B cell (primary cell): ENCODE measurements around the gene RSL1D1. TPM values are rescaled to one million over a fixed set of nuclear protein-coding genes. Genes with fewer than 3 reads are reported as not detected.

Experiments used
- ATAC-seq: fragments of 200-7000 bp; cut with Tn5 transposase; one replicate; pipeline ENCODE4 v1.10.0; 2021; ENCODE audit warnings: low read depth, mild to moderate bottlenecking, moderate number of reproducible peaks, moderate library complexity
- CTCF ChIA-PET: fragments of 350-600 bp; sonication (Branson Sonifier 250); formaldehyde crosslinking; loops from one replicate; lab custom pipeline; 2021; ENCODE audit warnings: antibody characterized with exemption, inconsistent platforms; lab: Charles Lee
- POLR2A ChIA-PET: fragments of 350-600 bp; sonication (Branson Sonifier 250); formaldehyde crosslinking; loops from one replicate; lab custom pipeline; 2021; ENCODE audit warnings: antibody characterized with exemption; lab: Charles Lee
- DNase-seq: peaks from one replicate; pipeline ENCODE4 v3.0.0; 2013
- H2AFZ ChIP-seq: 2 replicates; pipeline ENCODE4 v1.6.1; 2012; ENCODE audit warnings: mild to moderate bottlenecking, low read depth, low read length; ENCODE audit not compliant: insufficient read depth, poor library complexity, severe bottlenecking
- H3K27ac ChIP-seq, 2 donors: 1 replicate in 1 of 2; 2 replicates in 1 of 2; pipeline ENCODE4 v1.5.1; 2012 to 2013; ENCODE audit warnings: low read length in 2 of 2, mild to moderate bottlenecking in 2 of 2, moderate library complexity in 1 of 2
- H3K27me3 ChIP-seq, 4 experiments: fragments of 200-600 bp in 1 of 4; sonication (generic) in 1 of 4; replicated peaks in 1 of 4; 1 replicate in 2 of 4; 2 replicates in 2 of 4; pipeline versions ENCODE4 v1.6.1 to v1.7.0; 2013 to 2016; ENCODE audit warnings: low read length in 3 of 4, mild to moderate bottlenecking in 2 of 4, mixed read lengths in 1 of 4, moderate library complexity in 1 of 4; ENCODE audit not compliant: insufficient read depth in 4 of 4, control insufficient read depth in 3 of 4; ENCODE audit errors: control extremely low read depth in 1 of 4
- H3K36me3 ChIP-seq, 2 experiments: replicated peaks in 1 of 2; 1 replicate in 1 of 2; 2 replicates in 1 of 2; pipeline versions ENCODE4 v1.6.1 to v1.7.1; 2013; ENCODE audit warnings: low read length in 1 of 2; ENCODE audit not compliant: insufficient read depth in 2 of 2, control insufficient read depth in 1 of 2; ENCODE audit errors: control extremely low read depth in 1 of 2, extremely low read depth in 1 of 2
- H3K4me1 ChIP-seq, 2 donors: fragments of 200-600 bp in 1 of 2; sonication (generic) in 1 of 2; 1 replicate in 1 of 2; 2 replicates in 1 of 2; pipeline versions ENCODE4 v1.5.1 to v1.6.1; 2013 to 2017; ENCODE audit warnings: low read length in 2 of 2; ENCODE audit not compliant: control insufficient read depth in 2 of 2, insufficient read depth in 2 of 2
- H3K4me2 ChIP-seq: replicated peaks from 2 replicates; pipeline ENCODE3; 2012; ENCODE audit warnings: mild to moderate bottlenecking, low read depth, low read length; ENCODE audit not compliant: poor library complexity, severe bottlenecking
- H3K4me3 ChIP-seq, 5 experiments: fragments of 200-600 bp in 1 of 5; sonication (generic) in 1 of 5; 1 replicate in 3 of 5; 2 replicates in 2 of 5; pipeline versions ENCODE4 v1.5.1 to v1.7.0; 2011 to 2016; ENCODE audit warnings: low read length in 4 of 5, mild to moderate bottlenecking in 4 of 5, low read depth in 2 of 5, control low read depth in 1 of 5, moderate library complexity in 1 of 5; ENCODE audit not compliant: insufficient read depth in 1 of 5; ENCODE audit errors: control extremely low read depth in 1 of 5, extremely low read depth in 1 of 5
- H3K79me2 ChIP-seq: fragments of 200-600 bp; sonication (generic); one replicate; pipeline ENCODE4 v1.6.0; 2016; ENCODE audit warnings: low read length; ENCODE audit not compliant: control insufficient read depth, insufficient read depth
- H3K9ac ChIP-seq: fragments of 200-600 bp; sonication (generic); 2 replicates; pipeline ENCODE4 v1.6.1; 2017; ENCODE audit warnings: mild to moderate bottlenecking, low read length, moderate library complexity
- H3K9me3 ChIP-seq, 3 donors: one replicate each; pipeline versions ENCODE4 v1.6.1 to v1.7.1; 2013; ENCODE audit warnings: low read length in 2 of 3; ENCODE audit not compliant: control insufficient read depth in 2 of 3, insufficient read depth in 1 of 3; ENCODE audit errors: control extremely low read depth in 1 of 3
- H4K20me1 ChIP-seq: 2 replicates; pipeline ENCODE4 v1.6.0; 2012; ENCODE audit warnings: mild to moderate bottlenecking, low read length; ENCODE audit not compliant: insufficient read depth, control insufficient read depth, poor library complexity, severe bottlenecking
- H3K27ac Mint-ChIP-seq: one replicate; pipeline ENCODE4 v1.8.0; 2021; ENCODE audit warnings: mixed read lengths
- H3K27me3 Mint-ChIP-seq: one replicate; pipeline ENCODE4 v1.8.0; 2021; ENCODE audit warnings: mixed read lengths
- H3K4me1 Mint-ChIP-seq: one replicate; pipeline ENCODE4 v1.8.0; 2021; ENCODE audit warnings: mixed read lengths
- H3K4me3 Mint-ChIP-seq: one replicate; pipeline ENCODE4 v1.8.0; 2021; ENCODE audit warnings: mixed read lengths
- H3K9me3 Mint-ChIP-seq: one replicate; pipeline ENCODE4 v1.8.0; 2022; ENCODE audit warnings: mixed read lengths; ENCODE audit not compliant: insufficient read depth
- CTCF ChIP-seq: fragments of 200-600 bp; IDR thresholded peaks from one replicate; pipeline ENCODE4 v1.8.0; 2022; ENCODE audit warnings: antibody characterized with exemption, mild to moderate bottlenecking
- EZH2 ChIP-seq: IDR thresholded peaks from 2 replicates; pipeline ENCODE4 v1.6.1; 2012; ENCODE audit warnings: borderline replicate concordance, low read depth, mild to moderate bottlenecking, moderate library complexity, low read length; ENCODE audit not compliant: insufficient read depth, poor library complexity, severe bottlenecking
- WGBS: methylation state at CpG from one replicate; pipeline ENCODE4 v1.1.5; 2013; ENCODE audit warnings: missing lambda C conversion rate; ENCODE audit not compliant: insufficient coverage; 5-methylcytosine and 5-hydroxymethylcytosine counted together
- intact Hi-C: fragments of 100-400 bp; cut with micrococcal nuclease; formaldehyde crosslinking; loops from one replicate; pipeline ENCODE4 v1.10.0; 2022
- polyA minus RNA-seq: library from RNA; depleted of rRNA, polyadenylated mRNA; stranded (reverse); fragments of >200 nt; gene quantifications from 2 replicates; pipeline ENCODE4 v1.2.3, GENCODE V29; 2012
- polyA plus RNA-seq: library from polyadenylated mRNA; depleted of rRNA; stranded (reverse); fragments of >200 nt; gene quantifications from 2 replicates; pipeline ENCODE4 v1.2.3, GENCODE V29; 2012
- total RNA-seq, 2 donors: library from RNA; stranded (reverse); fragments of 120-200 nt in 1 of 2; gene quantifications; 1 replicate in 1 of 2; 2 replicates in 1 of 2; pipeline versions ENCODE4 v1.2.3 to v1.2.4, GENCODE V29; 2013 to 2022

RSL1D1 gene
- total RNA-seq: 146 and 167 TPM in 2 replicates
- 197 TPM for total RNA-seq (2013)
- polyA plus RNA-seq: 21.1 and 42.2 TPM in 2 replicates
- 21.0 and 41.3 TPM in 2 replicates for polyA minus RNA-seq

DNA sequence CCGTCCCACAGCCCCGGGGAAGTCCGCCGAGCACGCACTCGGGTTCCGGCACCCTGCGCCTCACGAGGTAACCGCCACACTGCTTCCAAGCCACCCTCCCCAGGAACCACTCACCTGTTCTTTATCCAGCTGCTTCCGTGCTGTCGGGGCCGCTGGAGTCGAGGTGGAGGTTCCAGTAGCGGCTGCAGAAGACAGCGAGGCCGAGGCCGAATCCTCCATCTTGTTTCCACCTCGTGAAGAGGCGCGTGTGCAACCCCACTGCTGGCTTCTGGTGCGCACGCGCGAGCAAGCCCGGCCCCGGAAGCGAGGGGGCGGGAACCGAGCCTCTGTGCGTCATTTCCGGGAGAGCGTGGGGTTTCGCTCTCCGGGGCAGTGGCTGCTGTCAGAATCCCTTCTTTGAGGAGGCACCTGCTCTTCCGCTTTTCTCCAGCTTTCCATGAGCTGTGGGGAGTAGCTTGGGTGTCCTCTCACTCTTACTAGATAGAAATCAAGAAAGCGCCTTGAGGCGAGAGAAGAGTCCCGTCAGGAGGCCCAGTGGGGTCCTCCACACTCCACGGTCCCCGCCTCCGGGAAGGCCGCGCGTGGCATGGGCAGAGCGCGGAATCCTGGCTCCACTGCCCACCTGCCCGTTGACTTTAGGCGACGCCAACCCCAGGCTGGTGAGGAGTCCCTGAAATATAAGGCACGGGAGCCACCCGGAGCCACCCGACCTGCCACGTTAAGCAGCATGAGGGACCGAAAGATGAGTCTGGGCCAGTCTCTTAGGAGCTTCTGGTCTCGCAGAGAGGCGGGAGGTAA lies at the start of gene RSL1D1:
Gene RSL1D1, minus strand, starts transcription at position 249 of the 798 bp plus-strand sequence. Its CDS starts 30 bp downstream, at position 219.
- no peaks in the 10 kb centered on the region for H3K9me3 Mint-ChIP-seq
- under 1% methylated on average over 56 of the region's 57 CpGs for WGBS
- peak within 1 kb of the TSS; percentile 81 to 94 for H3K27ac ChIP-seq
- intact Hi-C loops: loop anchor here (1.0 to 5.0 kb wide), 6 partner anchors 54 to 1109 kb away; partner anchors contain the start of genes CLEC16A, DEXI, NUBP1 and SNX29
- H3K4me2 ChIP-seq: peak within 1 kb of the TSS; percentile 82
- H4K20me1 ChIP-seq: peaks cover 30% of the 10 kb centered on the region
- peak within 1 kb of the TSS; percentile 73 to 97 (median 91) for H3K4me3 ChIP-seq
- H3K27me3 ChIP-seq: no peaks in the 10 kb centered on the region
- no peaks in the 10 kb centered on the region for H3K9me3 ChIP-seq
- DNase-seq (peak; percentile 98), ATAC-seq (peak; percentile 88)
- peak within 1 kb of the TSS; percentile 97 for H3K27ac Mint-ChIP-seq
- peaks cover 40% of the 10 kb centered on the region for H3K4me1 Mint-ChIP-seq
- H3K36me3 ChIP-seq: peaks cover 3 to 27% of the 10 kb centered on the region in 2 experiments
- H3K79me2 ChIP-seq: peaks cover 94% of the 10 kb centered on the region
- no peaks in the 10 kb centered on the region for H3K27me3 Mint-ChIP-seq
- peak within 1 kb of the TSS; percentile 100 for H2AFZ ChIP-seq
- TF ChIP-seq EZH2 (no peak), CTCF (no peak)
- ChIA-PET POLR2A (interaction anchor here (0.7 to 1.2 kb wide), 2 partner anchors 14 to 33 kb away, joined by 3 read pairs; no protein-coding TSS in a partner anchor), CTCF (interaction anchor here (0.7 to 1.5 kb wide), 3 partner anchors 54 to 216 kb away, joined by 3 to 4 read pairs (median 3); no protein-coding TSS in a partner anchor)
- peaks cover 18 to 27% of the 10 kb centered on the region in 2 donors for H3K4me1 ChIP-seq
- peak within 1 kb of the TSS; percentile 92 for H3K9ac ChIP-seq
- H3K4me3 Mint-ChIP-seq: peak within 1 kb of the TSS; percentile 97

GRCh38 chr16:11901091-11901490 lies 49.7 kb upstream of the RSL1D1 start:
- Mint-ChIP-seq H3K9me3 (no peaks in the 10 kb centered on the region), H3K27ac (no peak overlapping the region), H3K4me3 (no peak overlapping the region), H3K27me3 (no peaks in the 10 kb centered on the region), H3K4me1 (peaks cover 28% of the 10 kb centered on the region)
- Histone ChIP-seq H3K36me3 (peaks cover 2 to 12% of the 10 kb centered on the region in 2 experiments), H3K27me3 (no peaks in the 10 kb centered on the region), H3K9ac (no peak overlapping the region), H3K4me1 (peaks cover 0 to 3% of the 10 kb centered on the region in 2 donors), H2AFZ (no peak overlapping the region), H4K20me1 (peaks cover 63% of the 10 kb centered on the region), H3K4me3 (no peak overlapping the region), H3K79me2 (peaks cover 83% of the 10 kb centered on the region), H3K9me3 (no peaks in the 10 kb centered on the region), H3K27ac (no peak overlapping the region), H3K4me2 (no peak overlapping the region)
- CTCF ChIA-PET: no interaction called here
- 83% methylated on average over 2 of the region's 3 CpGs for WGBS
- POLR2A ChIA-PET: no interaction called here
- intact Hi-C loops: no loop called here
- no peak for DNase-seq
- TF ChIP-seq CTCF (no peak), EZH2 (no peak)
- no peak for ATAC-seq
